ENCODE results near the gene PRSS48. TPM values are rescaled to one million over a fixed set of nuclear protein-coding genes. Genes with fewer than 3 reads are reported as not detected.

The PRSS48 gene
- total and polyA plus RNA-seq, 10 of the 15 experiments (the other 5 are each of a cell fraction or from before 2014, with no cell fraction given) = not detected

DNA sequence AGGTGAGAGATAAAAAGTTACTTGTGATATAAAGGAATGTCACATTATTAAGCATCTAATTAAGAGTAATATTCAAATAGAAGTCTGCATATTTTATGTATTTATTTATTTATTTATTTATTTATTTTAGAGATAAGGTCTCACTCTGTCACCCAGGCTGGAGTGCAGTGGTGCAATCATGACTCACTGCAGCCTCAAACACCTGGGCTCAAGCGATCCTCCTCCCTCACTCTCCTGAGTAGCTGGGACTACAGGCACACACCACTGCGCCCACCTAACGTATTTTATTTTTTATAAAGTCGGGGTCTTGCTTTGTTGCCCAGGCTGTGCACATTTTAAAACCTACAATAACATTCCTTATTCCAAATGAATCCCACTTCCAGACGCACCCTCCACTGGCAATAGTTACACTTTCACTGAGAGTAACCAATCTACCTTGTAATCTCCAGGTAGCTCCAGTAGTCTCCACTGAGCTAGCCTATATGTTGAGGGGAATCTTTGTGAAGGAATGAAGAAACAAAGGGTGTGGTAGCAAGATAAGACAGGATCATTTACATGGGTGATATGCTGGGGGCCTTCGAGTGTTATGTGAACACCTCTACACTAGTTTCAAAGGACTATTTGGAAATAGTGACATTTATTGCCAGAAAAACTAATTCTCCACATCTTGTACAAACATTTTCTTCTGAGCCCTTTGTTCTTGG, 36.5 kb downstream of the PRSS48 start:
- H4K20me1 ChIP-seq (ENCODE audit: control insufficient read depth, insufficient read depth) = no peaks in the 10 kb centered on the region
- WGBS (ENCODE audit: insufficient coverage, insufficient replicate concordance, low lambda C conversion rate, missing lambda C conversion rate) = 26% methylated on average over 6 of the region's 6 CpGs
- TF ChIP-seq RAD51 (IDR thresholded peaks at IDR 0.05) (no peak), SMC3 (IDR thresholded peaks at IDR 0.05; ENCODE audit: borderline replicate concordance, low read length) (no peak), IKZF2 (IDR thresholded peaks at IDR 0.05) (no peak), SREBF2 (IDR thresholded peaks at IDR 0.05; ENCODE audit: low read length) (no peak), ATF7 (IDR thresholded peaks at IDR 0.05; ENCODE audit: low read depth) (no peak), STAT3 (IDR thresholded peaks at IDR 0.05; ENCODE audit: low read depth, low read length) (no peak), CREM (IDR thresholded peaks at IDR 0.05; ENCODE audit: low read depth) (no peak), SUPT20H (IDR thresholded peaks at IDR 0.05; ENCODE audit: borderline replicate concordance, control insufficient read depth, low read depth, low read length) (no peak), RUNX3 (IDR thresholded peaks at IDR 0.05; ENCODE audit: low read length) (no peak), CBX3 (IDR thresholded peaks at IDR 0.05; ENCODE audit: borderline replicate concordance, low read depth) (no peak), ZNF622 (IDR thresholded peaks at IDR 0.05) (no peak)
- TF ChIP-seq, protein P1, sequence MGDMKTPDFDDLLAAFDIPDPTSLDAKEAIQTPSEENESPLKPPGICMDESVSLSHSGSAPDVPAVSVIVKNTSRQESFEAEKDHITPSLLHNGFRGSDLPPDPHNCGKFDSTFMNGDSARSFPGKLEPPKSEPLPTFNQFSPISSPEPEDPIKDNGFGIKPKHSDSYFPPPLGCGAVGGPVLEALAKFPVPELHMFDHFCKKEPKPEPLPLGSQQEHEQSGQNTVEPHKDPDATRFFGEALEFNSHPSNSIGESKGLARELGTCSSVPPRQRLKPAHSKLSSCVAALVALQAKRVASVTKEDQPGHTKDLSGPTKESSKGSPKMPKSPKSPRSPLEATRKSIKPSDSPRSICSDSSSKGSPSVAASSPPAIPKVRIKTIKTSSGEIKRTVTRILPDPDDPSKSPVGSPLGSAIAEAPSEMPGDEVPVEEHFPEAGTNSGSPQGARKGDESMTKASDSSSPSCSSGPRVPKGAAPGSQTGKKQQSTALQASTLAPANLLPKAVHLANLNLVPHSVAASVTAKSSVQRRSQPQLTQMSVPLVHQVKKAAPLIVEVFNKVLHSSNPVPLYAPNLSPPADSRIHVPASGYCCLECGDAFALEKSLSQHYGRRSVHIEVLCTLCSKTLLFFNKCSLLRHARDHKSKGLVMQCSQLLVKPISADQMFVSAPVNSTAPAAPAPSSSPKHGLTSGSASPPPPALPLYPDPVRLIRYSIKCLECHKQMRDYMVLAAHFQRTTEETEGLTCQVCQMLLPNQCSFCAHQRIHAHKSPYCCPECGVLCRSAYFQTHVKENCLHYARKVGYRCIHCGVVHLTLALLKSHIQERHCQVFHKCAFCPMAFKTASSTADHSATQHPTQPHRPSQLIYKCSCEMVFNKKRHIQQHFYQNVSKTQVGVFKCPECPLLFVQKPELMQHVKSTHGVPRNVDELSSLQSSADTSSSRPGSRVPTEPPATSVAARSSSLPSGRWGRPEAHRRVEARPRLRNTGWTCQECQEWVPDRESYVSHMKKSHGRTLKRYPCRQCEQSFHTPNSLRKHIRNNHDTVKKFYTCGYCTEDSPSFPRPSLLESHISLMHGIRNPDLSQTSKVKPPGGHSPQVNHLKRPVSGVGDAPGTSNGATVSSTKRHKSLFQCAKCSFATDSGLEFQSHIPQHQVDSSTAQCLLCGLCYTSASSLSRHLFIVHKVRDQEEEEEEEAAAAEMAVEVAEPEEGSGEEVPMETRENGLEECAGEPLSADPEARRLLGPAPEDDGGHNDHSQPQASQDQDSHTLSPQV (IDR thresholded peaks at IDR 0.05) = no peak
- TF ChIP-seq, protein P2, sequence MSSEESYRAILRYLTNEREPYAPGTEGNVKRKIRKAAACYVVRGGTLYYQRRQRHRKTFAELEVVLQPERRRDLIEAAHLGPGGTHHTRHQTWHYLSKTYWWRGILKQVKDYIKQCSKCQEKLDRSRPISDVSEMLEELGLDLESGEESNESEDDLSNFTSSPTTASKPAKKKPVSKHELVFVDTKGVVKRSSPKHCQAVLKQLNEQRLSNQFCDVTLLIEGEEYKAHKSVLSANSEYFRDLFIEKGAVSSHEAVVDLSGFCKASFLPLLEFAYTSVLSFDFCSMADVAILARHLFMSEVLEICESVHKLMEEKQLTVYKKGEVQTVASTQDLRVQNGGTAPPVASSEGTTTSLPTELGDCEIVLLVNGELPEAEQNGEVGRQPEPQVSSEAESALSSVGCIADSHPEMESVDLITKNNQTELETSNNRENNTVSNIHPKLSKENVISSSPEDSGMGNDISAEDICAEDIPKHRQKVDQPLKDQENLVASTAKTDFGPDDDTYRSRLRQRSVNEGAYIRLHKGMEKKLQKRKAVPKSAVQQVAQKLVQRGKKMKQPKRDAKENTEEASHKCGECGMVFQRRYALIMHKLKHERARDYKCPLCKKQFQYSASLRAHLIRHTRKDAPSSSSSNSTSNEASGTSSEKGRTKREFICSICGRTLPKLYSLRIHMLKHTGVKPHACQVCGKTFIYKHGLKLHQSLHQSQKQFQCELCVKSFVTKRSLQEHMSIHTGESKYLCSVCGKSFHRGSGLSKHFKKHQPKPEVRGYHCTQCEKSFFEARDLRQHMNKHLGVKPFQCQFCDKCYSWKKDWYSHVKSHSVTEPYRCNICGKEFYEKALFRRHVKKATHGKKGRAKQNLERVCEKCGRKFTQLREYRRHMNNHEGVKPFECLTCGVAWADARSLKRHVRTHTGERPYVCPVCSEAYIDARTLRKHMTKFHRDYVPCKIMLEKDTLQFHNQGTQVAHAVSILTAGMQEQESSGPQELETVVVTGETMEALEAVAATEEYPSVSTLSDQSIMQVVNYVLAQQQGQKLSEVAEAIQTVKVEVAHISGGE (CRISPR knock-in tag; IDR thresholded peaks at IDR 0.05) = no peak
- TF ChIP-seq, protein P3, sequence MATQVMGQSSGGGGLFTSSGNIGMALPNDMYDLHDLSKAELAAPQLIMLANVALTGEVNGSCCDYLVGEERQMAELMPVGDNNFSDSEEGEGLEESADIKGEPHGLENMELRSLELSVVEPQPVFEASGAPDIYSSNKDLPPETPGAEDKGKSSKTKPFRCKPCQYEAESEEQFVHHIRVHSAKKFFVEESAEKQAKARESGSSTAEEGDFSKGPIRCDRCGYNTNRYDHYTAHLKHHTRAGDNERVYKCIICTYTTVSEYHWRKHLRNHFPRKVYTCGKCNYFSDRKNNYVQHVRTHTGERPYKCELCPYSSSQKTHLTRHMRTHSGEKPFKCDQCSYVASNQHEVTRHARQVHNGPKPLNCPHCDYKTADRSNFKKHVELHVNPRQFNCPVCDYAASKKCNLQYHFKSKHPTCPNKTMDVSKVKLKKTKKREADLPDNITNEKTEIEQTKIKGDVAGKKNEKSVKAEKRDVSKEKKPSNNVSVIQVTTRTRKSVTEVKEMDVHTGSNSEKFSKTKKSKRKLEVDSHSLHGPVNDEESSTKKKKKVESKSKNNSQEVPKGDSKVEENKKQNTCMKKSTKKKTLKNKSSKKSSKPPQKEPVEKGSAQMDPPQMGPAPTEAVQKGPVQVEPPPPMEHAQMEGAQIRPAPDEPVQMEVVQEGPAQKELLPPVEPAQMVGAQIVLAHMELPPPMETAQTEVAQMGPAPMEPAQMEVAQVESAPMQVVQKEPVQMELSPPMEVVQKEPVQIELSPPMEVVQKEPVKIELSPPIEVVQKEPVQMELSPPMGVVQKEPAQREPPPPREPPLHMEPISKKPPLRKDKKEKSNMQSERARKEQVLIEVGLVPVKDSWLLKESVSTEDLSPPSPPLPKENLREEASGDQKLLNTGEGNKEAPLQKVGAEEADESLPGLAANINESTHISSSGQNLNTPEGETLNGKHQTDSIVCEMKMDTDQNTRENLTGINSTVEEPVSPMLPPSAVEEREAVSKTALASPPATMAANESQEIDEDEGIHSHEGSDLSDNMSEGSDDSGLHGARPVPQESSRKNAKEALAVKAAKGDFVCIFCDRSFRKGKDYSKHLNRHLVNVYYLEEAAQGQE (IDR thresholded peaks at IDR 0.05; ENCODE audit: low read depth, low read length) = no peak

More for the DNA sequence above, 36.5 kb downstream of the PRSS48 start:
- FAIRE-seq (no peak), DNase-seq (ENCODE audit: low read depth, low spot score) (no peak), ATAC-seq (no peak)
- ChIA-PET RAD21 (ENCODE audit: unreplicated experiment) (no interaction called here), CTCF (interaction anchor here (0.6 to 0.8 kb wide), 2 partner anchors 10 to 1150 kb away, joined by 3 to 4 read pairs; no protein-coding TSS in a partner anchor), POLR2A (no interaction called here), SMC1A (ENCODE audit: uncharacterized antibody, unreplicated experiment) (interaction anchor here (0.7 kb wide), 1 partner anchor 160 kb away, joined by 3 read pairs; no protein-coding TSS in a partner anchor)
- Histone ChIP-seq H3K4me1 (ENCODE audit: control insufficient read depth, insufficient read depth, low read length) (no peaks in the 10 kb centered on the region), H3K4me2 (ENCODE audit: control insufficient read depth, insufficient read depth) (no peak overlapping the region), H3K9me3 (replicated peaks; ENCODE audit: control insufficient read depth, insufficient read depth, low read length) (no peaks in the 10 kb centered on the region), H3K9ac (ENCODE audit: control insufficient read depth, insufficient read depth, low read length) (no peak overlapping the region), H2AFZ (ENCODE audit: control insufficient read depth, low read depth, low read length) (no peak overlapping the region), H3K79me2 (ENCODE audit: control insufficient read depth, insufficient read depth, low read length) (no peaks in the 10 kb centered on the region), H3K4me3 (no peak overlapping the region), H3K27ac (ENCODE audit: control insufficient read depth, insufficient read depth) (no peak overlapping the region), H3K27me3 (replicated peaks in 1 of 2; ENCODE audit: control insufficient read depth in 2 of 2, insufficient read depth in 2 of 2, low read length in 1 of 2) (no peaks in the 10 kb centered on the region; a peak in 1 of 4 replicates), H3K36me3 (ENCODE audit: control insufficient read depth in 2 of 2, insufficient read depth in 2 of 2, low read length in 1 of 2) (no peaks in the 10 kb centered on the region)
- in situ Hi-C loops (cut with MboI) = no loop called here
- intact Hi-C loops (cut with micrococcal nuclease; ENCODE audit: unreplicated experiment) = no loop called here
- no TSS peak for BruUV-seq (replicated peaks)

Data from GM12878 (cell line).